CD4-positive, alpha-beta memory T cell (primary cell): Measurements from ENCODE around the gene GCG. TPM values are rescaled to one million over a fixed set of nuclear protein-coding genes. Genes with fewer than 3 reads are reported as not detected.

Experiments
- CTCF ChIA-PET: fragments of 350-600 bp; sonication (Branson Sonifier 250); formaldehyde crosslinking; loops from one replicate; lab custom pipeline; 2021; ENCODE audit warnings: inconsistent platforms; ENCODE audit not compliant: partially characterized antibody; lab: Charles Lee
- POLR2A ChIA-PET: fragments of 350-600 bp; sonication (Branson Sonifier 250); formaldehyde crosslinking; loops from one replicate; lab custom pipeline; 2021; ENCODE audit not compliant: partially characterized antibody; lab: Charles Lee
- DNase-seq, 5 donors: peaks; one replicate each; pipeline versions ENCODE4 v3.0.0 to v3.0.0-alpha.2; 2020 to 2022; ENCODE audit warnings: mixed read lengths in 1 of 5
- H3K27ac ChIP-seq: one replicate; pipeline ENCODE4 v1.7.0; 2013; ENCODE audit warnings: low read depth, low read length
- H3K27me3 ChIP-seq: 2 replicates; pipeline ENCODE4 v1.7.0; 2013; ENCODE audit warnings: mild to moderate bottlenecking, low read length, moderate library complexity; ENCODE audit not compliant: insufficient read depth
- H3K36me3 ChIP-seq: 2 replicates; pipeline ENCODE4 v1.7.0; 2013; ENCODE audit warnings: mild to moderate bottlenecking, low read length, moderate library complexity; ENCODE audit not compliant: insufficient read depth
- H3K4me1 ChIP-seq: 2 replicates; pipeline ENCODE4 v1.7.0; 2013; ENCODE audit warnings: mild to moderate bottlenecking, low read length, moderate library complexity; ENCODE audit not compliant: insufficient read depth
- H3K4me3 ChIP-seq, 2 donors: one replicate each; pipeline ENCODE4 v1.7.0; 2013; ENCODE audit warnings: low read length in 2 of 2, mild to moderate bottlenecking in 1 of 2
- H3K9me3 ChIP-seq, 2 donors: one replicate each; pipeline ENCODE4 v1.7.0; 2013; ENCODE audit warnings: low read length in 2 of 2, control low read depth in 1 of 2; ENCODE audit not compliant: control insufficient read depth in 1 of 2
- H3K27ac Mint-ChIP-seq, 7 donors: one replicate each; pipeline ENCODE4 v1.8.0; 2020 to 2021; ENCODE audit warnings: mixed read lengths in 7 of 7, mild to moderate bottlenecking in 6 of 7, inconsistent platforms in 3 of 7, moderate library complexity in 3 of 7
- H3K27me3 Mint-ChIP-seq, 2 donors: one replicate each; pipeline ENCODE4 v1.8.0; 2020 to 2021; ENCODE audit warnings: mixed read lengths in 2 of 2
- H3K36me3 Mint-ChIP-seq, 2 donors: one replicate each; pipeline ENCODE4 v1.8.0; 2020 to 2021; ENCODE audit warnings: mixed read lengths in 2 of 2, inconsistent platforms in 1 of 2, mild to moderate bottlenecking in 1 of 2
- H3K4me1 Mint-ChIP-seq, 4 donors: one replicate each; pipeline ENCODE4 v1.8.0; 2020 to 2021; ENCODE audit warnings: mixed read lengths in 4 of 4, mild to moderate bottlenecking in 1 of 4
- H3K4me3 Mint-ChIP-seq, 8 donors: one replicate each; pipeline ENCODE4 v1.8.0; 2020 to 2021; ENCODE audit warnings: mixed read lengths in 8 of 8, mild to moderate bottlenecking in 7 of 8, moderate library complexity in 6 of 8, inconsistent platforms in 3 of 8
- H3K9me3 Mint-ChIP-seq, 8 donors: one replicate each; pipeline ENCODE4 v1.8.0; 2020 to 2021; ENCODE audit warnings: mixed read lengths in 8 of 8, mild to moderate bottlenecking in 5 of 8, inconsistent platforms in 3 of 8, moderate library complexity in 1 of 8
- intact Hi-C: fragments of 100-400 bp; cut with micrococcal nuclease; formaldehyde crosslinking; loops from one replicate; pipeline ENCODE4 v1.15.1; 2023
- polyA plus RNA-seq, 2 donors: library from polyadenylated mRNA; unstranded; fragments of 300-500 nt; fragmentation: Illumina TruSeq; gene quantifications; one replicate each; pipeline ENCODE4 v1.2.3, GENCODE V29; 2021
- total RNA-seq, 2 experiments: library from RNA; stranded (reverse); gene quantifications; one replicate each; pipeline ENCODE4 v1.2.3, GENCODE V29; 2021

GCG gene
- total RNA-seq (not detected), polyA plus RNA-seq (not detected)

GRCh38 chr2:162152147-162152546 lies at the start of gene GCG:
Gene GCG (minus strand): TSS chr2:162152247. CDS start chr2:162149178, 3,069 bp downstream.
- H3K27me3 ChIP-seq = no peaks in the 10 kb centered on the region
- no peak within 1 kb of the TSS for H3K4me3 ChIP-seq
- H3K4me1 ChIP-seq = peaks cover 6% of the 10 kb centered on the region
- intact Hi-C loops = no loop called here
- ChIA-PET CTCF (interaction anchor here (0.7 to 3.9 kb wide), 9 partner anchors 8 to 639 kb away, joined by 3 to 32 read pairs (median 13); no protein-coding TSS in a partner anchor), POLR2A (no interaction called here)
- Mint-ChIP-seq H3K36me3 (no peaks in the 10 kb centered on the region), H3K27ac (no peak within 1 kb of the TSS), H3K27me3 (peaks cover 17 to 22% of the 10 kb centered on the region in 2 donors), H3K4me1 (peaks cover 0 to 5% (median 3%) of the 10 kb centered on the region in 4 donors), H3K9me3 (no peaks in the 10 kb centered on the region), H3K4me3 (no peak within 1 kb of the TSS)
- no peak for DNase-seq
- no peaks in the 10 kb centered on the region for H3K9me3 ChIP-seq
- H3K27ac ChIP-seq = no peak within 1 kb of the TSS
- H3K36me3 ChIP-seq = no peaks in the 10 kb centered on the region

GRCh38 chr2:162200636-162201035 lies 48.6 kb upstream of the GCG start:
- Mint-ChIP-seq H3K4me1 (no peaks in the 10 kb centered on the region), H3K27ac (no peak overlapping the region), H3K9me3 (no peaks in the 10 kb centered on the region), H3K36me3 (no peaks in the 10 kb centered on the region), H3K27me3 (peaks cover 12 to 22% of the 10 kb centered on the region in 2 donors), H3K4me3 (no peak overlapping the region)
- H3K4me3 ChIP-seq = no peak overlapping the region
- ChIA-PET POLR2A (no interaction called here), CTCF (no interaction called here)
- H3K27me3 ChIP-seq = no peaks in the 10 kb centered on the region
- H3K36me3 ChIP-seq = no peaks in the 10 kb centered on the region
- H3K4me1 ChIP-seq = no peaks in the 10 kb centered on the region
- intact Hi-C loops = no loop called here
- H3K9me3 ChIP-seq = no peaks in the 10 kb centered on the region
- no peak for DNase-seq
- no peak overlapping the region for H3K27ac ChIP-seq

- peaks cover 12 to 24% of the 10 kb centered on the region in 2 donors for H3K27me3 Mint-ChIP-seq
- H3K4me1 Mint-ChIP-seq = no peaks in the 10 kb centered on the region
- no peak overlapping the region for H3K4me3 Mint-ChIP-seq
- intact Hi-C loops = no loop called here
- no peaks in the 10 kb centered on the region for H3K9me3 Mint-ChIP-seq
- H3K4me1 ChIP-seq = no peaks in the 10 kb centered on the region
- DNase-seq = no peak
- H3K27ac ChIP-seq = no peak overlapping the region
- ChIA-PET POLR2A (no interaction called here), CTCF (no interaction called here)
- no peak overlapping the region for H3K4me3 ChIP-seq
- H3K27me3 ChIP-seq = no peaks in the 10 kb centered on the region
- no peak overlapping the region for H3K27ac Mint-ChIP-seq
- no peaks in the 10 kb centered on the region for H3K36me3 Mint-ChIP-seq
- no peaks in the 10 kb centered on the region for H3K36me3 ChIP-seq
- H3K9me3 ChIP-seq = no peaks in the 10 kb centered on the region
Measured at GRCh38 chr2:162199913-162200312, 47.9 kb upstream of the GCG start.

- H3K27me3 Mint-ChIP-seq = peaks cover 12 to 29% of the 10 kb centered on the region in 2 donors
- no peaks in the 10 kb centered on the region for H3K4me1 ChIP-seq
- DNase-seq = no peak
- no peak overlapping the region for H3K4me3 Mint-ChIP-seq
- H3K4me1 Mint-ChIP-seq = no peaks in the 10 kb centered on the region
- ChIA-PET POLR2A (no interaction called here), CTCF (interaction anchor here (1.1 kb wide), 1 partner anchor 21 kb away, joined by 3 read pairs; no protein-coding TSS in a partner anchor)
- no peak overlapping the region for H3K4me3 ChIP-seq
- H3K36me3 Mint-ChIP-seq = no peaks in the 10 kb centered on the region
- no peak overlapping the region for H3K27ac ChIP-seq
- no peaks in the 10 kb centered on the region for H3K27me3 ChIP-seq
- intact Hi-C loops = no loop called here
- no peaks in the 10 kb centered on the region for H3K9me3 Mint-ChIP-seq
- H3K9me3 ChIP-seq = no peaks in the 10 kb centered on the region
- no peak overlapping the region for H3K27ac Mint-ChIP-seq
- H3K36me3 ChIP-seq = no peaks in the 10 kb centered on the region
Measured at GRCh38 chr2:162198239-162198638, 46.2 kb upstream of the GCG start.

- no peaks in the 10 kb centered on the region for H3K9me3 ChIP-seq
- no peak overlapping the region for H3K27ac ChIP-seq
- ChIA-PET POLR2A (no interaction called here), CTCF (interaction anchor here (1.2 kb wide), 1 partner anchor 14 kb away, joined by 3 read pairs; no protein-coding TSS in a partner anchor)
- H3K27ac Mint-ChIP-seq = no peak overlapping the region
- H3K4me3 ChIP-seq = no peak overlapping the region
- no peaks in the 10 kb centered on the region for H3K9me3 Mint-ChIP-seq
- DNase-seq = no peak
- no peaks in the 10 kb centered on the region for H3K36me3 Mint-ChIP-seq
- H3K36me3 ChIP-seq = no peaks in the 10 kb centered on the region
- H3K4me3 Mint-ChIP-seq = no peak overlapping the region
- intact Hi-C loops = no loop called here
- H3K4me1 Mint-ChIP-seq = no peaks in the 10 kb centered on the region
- no peaks in the 10 kb centered on the region for H3K4me1 ChIP-seq
- H3K27me3 ChIP-seq = no peaks in the 10 kb centered on the region
- peaks cover 16 to 36% of the 10 kb centered on the region in 2 donors for H3K27me3 Mint-ChIP-seq
Measured at GRCh38 chr2:162197069-162197825, 45.2 kb upstream of the GCG start.

GRCh38 chr2:162196638-162197037 lies 44.6 kb upstream of the GCG start:
- Mint-ChIP-seq H3K4me1 (no peaks in the 10 kb centered on the region), H3K4me3 (no peak overlapping the region), H3K36me3 (no peaks in the 10 kb centered on the region), H3K27me3 (peaks cover 21 to 41% of the 10 kb centered on the region in 2 donors), H3K9me3 (no peaks in the 10 kb centered on the region), H3K27ac (no peak overlapping the region)
- intact Hi-C loops = no loop called here
- POLR2A ChIA-PET = no interaction called here
- H3K4me1 ChIP-seq = no peaks in the 10 kb centered on the region
- no peaks in the 10 kb centered on the region for H3K9me3 ChIP-seq
- H3K27me3 ChIP-seq = no peaks in the 10 kb centered on the region
- CTCF ChIA-PET = interaction anchor here (1.2 kb wide), 1 partner anchor 13 kb away, joined by 3 read pairs; no protein-coding TSS in a partner anchor
- H3K36me3 ChIP-seq = no peaks in the 10 kb centered on the region
- DNase-seq = no peak
- H3K4me3 ChIP-seq = no peak overlapping the region
- H3K27ac ChIP-seq = no peak overlapping the region

- ChIA-PET CTCF (no interaction called here), POLR2A (no interaction called here)
- intact Hi-C loops = no loop called here
- no peaks in the 10 kb centered on the region for H3K27me3 ChIP-seq
- Mint-ChIP-seq H3K9me3 (peaks cover 0 to 2% (median 0%) of the 10 kb centered on the region in 8 donors), H3K36me3 (no peaks in the 10 kb centered on the region), H3K27ac (no peak overlapping the region), H3K4me1 (no peaks in the 10 kb centered on the region), H3K4me3 (no peak overlapping the region), H3K27me3 (peaks cover 13 to 24% of the 10 kb centered on the region in 2 donors)
- H3K27ac ChIP-seq = no peak overlapping the region
- no peak for DNase-seq
- no peaks in the 10 kb centered on the region for H3K9me3 ChIP-seq
- H3K36me3 ChIP-seq = no peaks in the 10 kb centered on the region
- no peaks in the 10 kb centered on the region for H3K4me1 ChIP-seq
- H3K4me3 ChIP-seq = no peak overlapping the region
Measured at GRCh38 chr2:162188451-162188850, 36.4 kb upstream of the GCG start.
